Measurements from ENCODE around the gene CMTM2.
"Not testable (repeated sequence)": the region's sequence is repeated elsewhere in the genome, so short reads cannot be mapped to it uniquely, and the experiment has no call there.

Gene CMTM2

DNA sequence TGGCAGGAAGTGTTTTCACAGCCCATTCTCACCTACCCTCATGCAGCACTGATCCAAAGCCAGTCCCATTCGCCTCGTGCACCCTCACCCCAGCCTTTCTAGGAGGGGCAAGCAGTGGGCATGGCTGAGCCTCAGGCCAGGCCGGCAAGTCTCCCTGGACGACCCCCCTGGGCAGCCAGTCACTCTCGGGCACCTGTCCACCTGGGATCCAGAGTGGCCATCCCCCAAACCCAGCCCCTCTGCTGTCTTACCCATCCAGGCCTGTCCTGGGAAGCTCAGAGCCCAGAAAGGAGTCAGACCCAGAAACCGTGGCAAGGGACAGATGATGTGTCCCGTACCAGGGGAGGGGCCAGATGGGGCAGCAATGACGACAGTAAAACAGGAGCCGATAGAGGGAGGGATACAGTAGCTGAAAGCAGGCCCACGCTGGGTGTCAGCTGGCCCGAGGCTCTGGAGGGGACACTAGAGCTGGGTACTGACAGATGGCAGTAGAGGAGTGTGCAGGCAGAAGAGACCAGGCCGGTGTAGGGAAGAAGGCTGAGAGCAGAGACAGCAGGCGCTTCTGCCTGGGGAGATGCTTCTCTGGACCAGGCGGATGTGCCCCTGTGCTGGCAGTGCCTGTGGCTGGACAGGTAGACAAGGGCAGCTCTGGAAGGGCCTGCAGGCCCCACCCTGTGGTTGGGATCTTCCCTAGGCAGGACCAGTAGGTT lies 31.0 kb downstream of the CMTM2 start:
- DNase-seq: no peak

DNA sequence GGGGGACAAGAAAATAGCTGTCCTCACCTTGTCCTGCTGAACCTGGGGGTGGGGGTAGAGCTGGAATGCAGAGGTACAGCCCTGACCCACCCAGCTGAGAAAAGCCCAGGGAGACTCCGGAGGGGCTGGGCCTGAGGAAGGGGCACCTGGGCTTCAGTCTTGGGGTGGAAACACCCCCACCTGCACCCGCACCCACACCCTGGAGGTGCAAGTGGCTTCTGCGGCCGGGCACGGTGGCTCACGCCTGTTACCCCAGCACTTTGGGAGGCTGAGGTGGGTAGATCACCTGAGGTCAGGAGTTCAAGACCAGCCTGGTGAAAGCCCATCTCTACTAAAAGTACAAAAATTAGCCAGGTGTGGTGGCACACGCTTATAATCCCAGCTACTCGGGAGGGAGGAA lies 32.6 kb downstream of the CMTM2 start:
- not testable (repeated sequence) for DNase-seq

DNA sequence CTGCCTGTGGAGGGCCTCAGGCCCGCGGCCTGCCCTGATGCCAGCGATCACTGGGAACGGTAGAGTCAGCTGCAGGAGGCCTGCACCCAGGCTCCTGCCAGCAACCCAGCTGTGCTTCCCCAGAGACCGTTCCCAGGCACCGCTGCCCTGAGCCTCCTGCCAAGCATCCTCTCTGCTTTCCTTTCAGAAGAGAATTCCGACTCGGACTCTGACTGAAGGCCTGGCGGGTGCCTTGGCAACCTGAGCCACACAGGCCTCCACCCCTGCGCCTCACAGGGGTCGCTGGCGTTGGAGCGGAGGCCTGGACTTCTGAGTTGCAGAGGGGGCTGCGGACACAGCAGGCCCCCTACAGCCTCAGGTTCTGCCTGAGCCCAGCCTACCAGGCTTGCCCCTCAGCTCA lies 33.2 kb downstream of the CMTM2 start:
- no peak for DNase-seq

DNA sequence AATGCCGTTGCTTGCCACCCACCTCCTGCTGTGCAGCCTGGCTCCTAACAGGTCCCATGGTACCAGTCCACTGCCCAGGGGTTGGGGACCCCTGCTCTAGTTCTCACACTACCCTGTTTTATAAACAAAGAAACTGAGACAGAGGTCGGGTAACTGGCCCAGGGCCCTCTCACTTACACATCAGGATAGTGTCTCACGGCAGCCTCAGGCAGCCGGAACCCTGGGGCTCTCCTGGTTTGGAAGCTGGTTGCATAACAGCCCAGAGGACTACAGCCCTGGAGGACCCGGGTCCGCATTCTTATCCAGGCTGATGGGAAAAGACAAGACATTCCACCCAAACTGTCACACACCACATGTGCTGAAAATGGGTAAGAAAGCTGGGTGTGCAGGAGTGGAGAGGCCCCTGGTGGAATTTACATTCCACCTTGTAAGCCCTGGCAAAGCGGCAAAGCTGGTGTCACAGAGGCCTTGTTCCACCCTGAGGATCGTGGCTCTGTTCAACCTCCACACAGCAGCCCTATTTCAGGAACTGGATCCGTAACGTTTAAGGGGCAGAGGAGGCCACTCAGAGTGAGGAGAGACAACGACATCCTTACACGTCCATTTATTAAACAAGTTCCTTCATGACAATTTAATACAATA lies 35.0 kb downstream of the CMTM2 start:
- DNase-seq: no peak

DNA sequence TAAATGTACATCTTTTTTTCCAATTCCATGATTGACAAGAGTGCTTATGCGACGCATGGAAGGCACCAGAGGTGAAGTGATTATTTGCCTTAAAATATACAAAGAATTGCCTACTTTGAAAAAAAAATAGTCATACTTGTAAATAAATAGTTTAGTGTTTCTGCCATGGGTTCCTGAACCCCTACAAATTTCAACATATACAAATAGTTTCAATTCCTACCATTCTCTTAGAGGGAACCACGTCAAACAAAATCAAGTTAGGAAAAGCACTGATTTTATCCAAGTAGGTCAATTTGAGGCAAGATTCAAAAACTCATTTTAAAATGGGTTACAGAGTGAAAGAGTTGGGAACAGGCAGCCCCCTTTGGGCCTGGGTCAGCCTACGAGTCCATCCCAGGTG lies 36.9 kb downstream of the CMTM2 start:
- DNase-seq: no peak

DNA sequence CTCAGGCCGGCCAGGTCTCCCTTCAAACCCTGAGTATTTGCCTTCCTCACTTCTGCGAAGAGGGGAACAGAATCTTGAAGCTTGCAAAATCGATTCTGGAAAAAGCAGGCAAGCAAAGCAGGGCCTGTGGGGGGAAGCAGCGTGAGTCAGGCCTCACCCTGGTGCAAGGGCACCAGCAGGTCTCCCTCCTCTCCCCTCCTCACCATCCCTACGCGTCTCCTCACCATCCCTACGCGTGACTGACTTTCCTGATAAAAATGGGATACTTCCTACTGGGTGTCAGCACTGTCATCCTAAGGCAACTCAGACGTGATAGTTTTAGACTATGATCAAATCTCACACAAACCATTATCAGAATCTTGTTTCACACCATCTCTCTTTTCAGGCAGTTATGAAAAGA lies 37.3 kb downstream of the CMTM2 start:
- no peak for DNase-seq

DNA sequence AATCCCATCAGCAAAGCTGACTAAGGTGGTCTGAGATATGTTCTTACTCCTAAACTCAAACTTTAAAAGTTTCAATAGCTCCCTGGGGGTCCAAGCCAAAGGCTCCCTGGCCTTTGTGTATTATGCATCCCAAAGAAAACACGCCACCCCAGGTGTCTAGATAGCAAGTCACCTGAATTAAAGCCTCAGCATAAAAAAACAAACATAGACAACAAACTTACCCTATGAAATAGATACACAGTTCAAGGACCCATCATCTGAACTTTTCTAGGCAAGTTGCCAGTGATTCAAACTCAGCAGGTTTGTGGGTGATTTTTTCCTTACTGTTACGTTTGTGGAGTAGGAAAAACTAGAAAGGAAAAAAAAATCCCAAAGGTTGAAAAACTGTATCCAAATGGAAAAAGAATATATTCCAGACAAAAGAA lies 37.8 kb downstream of the CMTM2 start:
- DNase-seq: no peak

DNA sequence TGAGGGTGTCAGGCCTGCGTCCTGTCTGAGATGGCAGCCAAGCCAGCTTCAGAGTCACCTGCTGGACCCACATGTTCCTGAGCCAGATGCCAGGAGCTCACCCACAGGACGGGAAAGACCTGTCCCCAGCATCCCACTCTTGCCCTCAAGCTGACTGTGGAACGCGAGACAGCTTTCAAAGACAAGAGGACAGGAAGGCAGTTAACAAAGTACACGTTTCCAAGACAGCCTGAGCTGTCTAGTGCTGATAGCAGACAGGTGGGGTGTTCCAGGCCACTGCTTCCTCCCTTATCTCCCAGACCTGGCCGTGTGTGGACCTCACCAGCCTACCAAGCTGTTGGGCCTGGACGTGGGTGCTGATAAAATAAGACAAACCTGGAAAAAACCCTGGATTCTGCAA lies 38.5 kb downstream of the CMTM2 start:
- DNase-seq: no peak

DNA sequence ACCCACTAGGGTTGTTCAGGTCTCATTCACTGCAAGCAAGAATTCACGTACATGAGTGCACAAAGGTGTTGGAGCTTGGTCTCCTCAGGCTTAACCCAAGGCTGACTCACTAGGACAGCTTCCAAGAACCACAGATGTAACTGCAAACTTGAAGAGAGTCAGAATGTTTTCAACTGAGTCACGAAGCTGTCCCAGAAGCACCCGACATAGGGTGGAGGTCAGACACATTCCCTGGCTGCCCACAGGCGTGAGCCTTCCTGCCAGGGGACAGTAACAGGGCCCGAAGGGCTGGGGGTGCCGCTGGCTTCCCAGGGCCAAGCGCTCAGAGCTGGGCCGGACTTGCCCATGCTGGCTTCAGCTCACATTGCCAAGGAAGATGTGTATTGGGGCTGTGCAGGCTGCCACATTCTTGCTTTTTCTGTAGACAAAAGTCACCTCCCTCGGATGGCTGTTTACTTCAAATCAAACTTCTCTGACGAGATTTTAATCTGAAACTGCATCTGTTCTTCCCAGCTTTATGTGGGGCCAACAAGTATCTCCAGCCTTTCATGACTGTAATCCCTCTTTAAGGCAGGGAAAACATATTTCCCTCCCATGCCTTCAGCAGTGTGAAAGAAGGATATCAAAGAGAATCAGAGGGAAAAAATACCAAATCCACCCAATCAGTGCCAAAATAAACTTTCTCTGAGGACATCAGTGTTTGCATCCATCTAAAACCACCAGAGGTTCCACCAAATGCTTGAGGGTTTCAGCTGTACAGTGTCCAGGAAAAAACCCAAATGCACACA lies 39.5 kb downstream of the CMTM2 start:
- DNase-seq: no peak

DNA sequence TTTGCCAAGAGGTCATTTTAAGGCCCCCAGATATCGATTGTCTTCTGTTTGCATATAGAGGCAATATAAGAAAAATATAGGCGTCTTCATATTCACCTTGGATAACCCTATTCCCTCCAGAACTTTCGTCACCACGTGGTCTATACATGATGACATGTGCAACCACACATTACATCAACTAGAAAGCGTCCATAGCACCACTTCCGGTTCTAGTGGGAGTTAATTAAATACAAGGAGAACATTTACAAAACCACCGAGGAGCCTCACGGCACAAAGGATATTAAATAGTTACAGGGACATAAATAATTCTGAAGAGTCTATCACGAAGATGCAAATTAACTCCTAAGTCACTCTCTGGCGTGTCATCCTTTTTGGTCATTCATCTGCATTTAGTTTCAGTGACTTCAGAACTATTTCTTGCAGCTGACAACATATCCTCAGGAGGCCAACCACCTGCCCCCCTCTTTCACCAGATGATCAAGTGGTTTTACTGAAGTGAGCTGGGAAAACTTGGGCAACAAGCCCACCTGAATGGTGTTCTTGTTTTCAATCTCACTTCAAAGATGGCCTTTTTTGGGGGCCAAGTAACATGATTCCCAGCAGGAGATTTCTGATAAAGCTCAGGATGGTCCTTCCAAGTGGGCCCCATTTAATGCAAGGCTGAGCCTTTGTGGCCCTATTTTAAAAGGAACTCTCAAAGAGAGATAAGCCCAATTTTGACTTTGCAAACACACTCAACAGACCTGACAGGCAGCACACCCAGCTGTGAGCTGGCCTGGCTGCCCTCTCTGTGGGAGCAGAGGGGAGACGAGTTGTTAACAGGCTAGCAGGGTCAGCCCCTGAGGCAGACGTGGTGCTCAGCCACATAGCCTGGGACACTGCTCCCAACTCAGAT lies 40.5 kb downstream of the CMTM2 start:
- DNase-seq: no peak

DNA sequence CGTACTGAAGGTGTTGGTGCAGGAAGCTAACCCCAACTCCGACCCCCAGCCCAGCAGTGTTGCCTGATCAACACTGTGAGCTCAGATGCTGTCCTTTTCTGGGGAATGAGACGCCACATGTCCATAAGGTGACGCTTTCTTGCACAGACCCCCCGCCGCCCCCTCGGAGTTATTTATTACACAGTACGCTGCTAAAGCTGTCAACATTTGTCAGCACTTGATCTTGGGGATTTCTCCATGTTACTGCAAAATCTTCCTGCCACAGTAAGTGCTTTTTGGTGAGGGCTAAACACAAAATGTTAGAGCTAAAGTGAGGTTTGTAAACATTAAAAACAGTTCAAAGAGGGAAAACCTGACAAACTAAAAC lies 41.1 kb downstream of the CMTM2 start:
- DNase-seq: no peak

DNA sequence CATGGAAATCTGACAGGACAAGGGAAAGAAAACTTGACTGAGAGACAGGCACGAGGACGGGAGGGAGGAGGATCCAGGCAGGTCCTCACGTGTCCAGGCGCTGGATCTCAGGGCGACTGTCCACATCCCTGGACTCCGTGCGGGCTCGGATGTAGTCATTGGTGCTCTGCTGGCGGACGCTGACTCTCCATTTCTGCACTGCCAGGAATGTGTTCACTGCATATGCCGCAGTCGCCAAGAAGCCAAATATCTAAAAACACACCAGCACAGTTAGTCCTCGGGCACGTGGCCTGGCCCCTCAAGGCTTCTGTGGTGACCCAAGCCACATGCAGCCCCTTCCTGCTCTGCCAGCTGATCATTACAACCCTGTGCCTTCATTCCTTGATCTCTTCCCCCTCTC lies 42.7 kb downstream of the CMTM2 start:
- DNase-seq: no peak

DNA sequence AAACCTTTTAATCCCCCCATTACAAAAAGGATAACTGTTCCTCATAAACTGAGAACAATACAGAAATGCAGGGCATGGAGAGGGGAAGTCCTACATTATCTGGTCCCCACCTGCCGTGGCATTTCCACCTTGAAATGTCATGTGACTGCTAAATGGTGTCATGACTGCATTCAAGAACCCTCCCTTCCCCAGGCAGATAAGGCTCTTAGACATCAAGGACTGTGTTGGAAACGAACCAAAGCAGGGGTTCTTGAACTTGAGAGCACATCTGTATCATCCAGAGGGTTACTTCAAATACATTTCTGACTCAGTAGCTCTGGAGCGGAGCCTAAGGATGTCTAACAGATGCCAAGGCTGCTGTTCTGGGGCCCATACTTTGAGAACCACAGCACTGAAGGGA lies 43.6 kb downstream of the CMTM2 start:
- DNase-seq: no peak

DNA sequence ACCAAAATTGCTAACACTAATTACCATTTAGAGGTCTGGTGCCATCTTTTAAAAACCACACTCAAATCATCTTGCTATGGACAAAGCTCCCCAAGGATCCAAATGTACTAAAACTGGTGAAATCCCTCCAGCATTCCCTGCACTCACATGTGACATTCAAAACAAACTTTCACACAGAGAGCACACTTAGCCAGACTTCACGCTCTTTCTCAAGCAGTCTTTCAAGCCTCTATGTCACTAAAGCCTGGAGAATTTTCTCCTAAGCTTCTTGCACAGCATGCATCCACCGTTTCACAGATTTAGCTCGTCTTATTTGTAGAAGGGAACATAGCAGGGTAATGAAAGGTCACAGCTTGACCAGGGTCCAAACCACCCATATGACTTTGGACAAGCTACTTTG lies 44.5 kb downstream of the CMTM2 start:
- no peak for DNase-seq

DNA sequence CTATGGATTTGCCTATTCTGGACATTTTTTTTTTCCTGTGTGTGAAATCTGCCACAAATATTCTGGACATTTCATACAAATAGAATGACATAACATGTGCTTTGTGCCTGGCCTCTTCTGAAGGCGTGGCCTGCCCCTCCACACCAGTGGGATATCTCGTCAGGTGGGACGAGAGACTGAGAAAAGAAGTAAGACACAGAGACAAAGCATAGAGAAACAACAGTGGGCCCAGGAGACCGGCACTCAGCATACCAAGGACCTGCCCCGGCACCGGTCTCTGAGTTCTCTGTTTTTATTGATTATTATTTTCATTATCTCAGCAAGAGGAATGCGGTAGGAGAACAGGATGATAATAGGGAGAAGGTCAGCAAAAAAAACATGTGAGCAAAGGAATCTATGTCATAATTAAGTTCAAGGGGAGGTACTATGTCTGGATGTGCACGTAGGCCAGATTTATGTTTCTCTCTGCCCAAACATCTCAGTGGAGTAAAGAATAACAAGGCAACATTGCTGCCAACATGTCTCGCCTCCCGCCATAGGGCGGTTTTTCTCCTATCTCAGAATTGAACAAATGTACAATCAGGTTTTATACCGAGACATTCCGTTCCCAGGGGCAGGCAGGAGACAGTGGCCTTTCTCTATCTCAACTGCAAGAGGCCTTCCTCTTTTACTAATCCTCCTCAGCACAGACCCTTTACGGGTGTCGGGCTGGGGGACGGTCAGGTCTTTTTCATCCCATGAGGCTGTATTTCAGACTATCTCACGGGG lies 48.5 kb downstream of the CMTM2 start:
- not testable (repeated sequence) for DNase-seq

DNA sequence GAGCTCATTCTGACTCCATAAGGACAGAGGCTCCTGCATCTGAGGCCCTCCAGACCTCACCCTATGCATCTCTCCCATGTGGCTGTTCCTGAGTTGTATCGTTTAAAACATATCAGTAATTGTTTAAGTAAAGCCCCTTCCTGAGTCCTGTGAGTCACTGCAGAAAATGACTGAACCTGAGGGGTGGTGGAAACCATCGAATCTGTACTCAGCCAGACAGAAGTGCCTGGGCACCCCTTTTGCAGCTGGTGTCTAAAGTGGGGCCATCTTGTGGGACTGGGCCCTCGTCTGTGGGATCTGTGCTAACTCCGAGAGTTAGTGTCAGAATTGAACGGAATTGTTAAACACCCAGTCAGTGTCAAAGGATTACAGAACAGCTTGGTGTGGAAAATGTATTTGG lies 50.6 kb downstream of the CMTM2 start:
- no peak for DNase-seq

DNA sequence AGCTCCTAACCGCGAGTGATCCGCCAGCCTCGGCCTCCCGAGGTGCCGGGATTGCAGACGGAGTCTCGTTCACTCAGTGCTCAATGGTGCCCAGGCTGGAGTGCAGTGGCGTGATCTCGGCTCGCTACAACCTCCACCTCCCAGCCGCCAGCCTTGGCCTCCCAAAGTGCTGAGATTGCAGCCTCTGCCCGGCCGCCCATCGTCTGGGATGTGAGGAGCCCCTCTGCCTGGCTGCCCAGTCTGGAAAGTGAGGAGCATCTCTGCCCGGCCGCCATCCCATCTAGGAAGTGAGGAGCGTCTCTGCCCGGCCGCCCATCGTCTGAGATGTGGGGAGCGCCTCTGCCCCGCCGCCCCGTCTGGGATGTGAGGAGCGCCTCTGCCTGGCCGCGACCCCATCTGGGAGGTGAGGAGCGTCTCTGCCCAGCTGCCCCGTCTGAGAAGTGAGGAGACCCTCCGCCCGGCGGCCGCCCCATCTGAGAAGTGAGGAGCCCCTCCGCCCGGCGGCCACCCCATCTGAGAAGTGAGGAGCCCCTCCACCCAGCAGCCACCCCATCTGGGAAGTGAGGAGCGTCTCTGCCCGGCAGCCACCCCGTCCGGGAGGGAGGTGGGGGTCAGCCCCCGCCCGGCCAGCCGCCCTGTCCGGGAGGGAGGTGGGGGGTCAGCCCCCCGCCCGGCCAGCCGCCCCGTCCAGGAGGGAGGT lies 51.4 kb downstream of the CMTM2 start:
- DNase-seq: not testable (repeated sequence)

DNA sequence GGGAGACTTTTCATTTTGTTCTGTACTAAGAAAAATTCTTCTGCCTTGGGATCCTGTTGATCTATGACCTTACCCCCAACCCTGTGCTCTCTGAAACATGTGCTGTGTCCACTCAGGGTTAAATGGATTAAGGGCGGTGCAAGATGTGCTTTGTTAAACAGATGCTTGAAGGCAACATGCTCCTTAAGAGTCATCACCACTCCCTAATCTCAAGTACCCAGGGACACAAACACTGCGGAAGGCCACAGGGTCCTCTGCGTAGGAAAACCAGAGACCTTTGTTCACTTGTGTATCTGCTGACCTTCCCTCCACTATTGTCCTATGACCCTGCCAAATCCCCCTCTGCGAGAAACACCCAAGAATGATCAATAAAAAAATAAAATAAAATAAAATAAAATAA lies 52.3 kb downstream of the CMTM2 start:
- not testable (repeated sequence) for DNase-seq

DNA sequence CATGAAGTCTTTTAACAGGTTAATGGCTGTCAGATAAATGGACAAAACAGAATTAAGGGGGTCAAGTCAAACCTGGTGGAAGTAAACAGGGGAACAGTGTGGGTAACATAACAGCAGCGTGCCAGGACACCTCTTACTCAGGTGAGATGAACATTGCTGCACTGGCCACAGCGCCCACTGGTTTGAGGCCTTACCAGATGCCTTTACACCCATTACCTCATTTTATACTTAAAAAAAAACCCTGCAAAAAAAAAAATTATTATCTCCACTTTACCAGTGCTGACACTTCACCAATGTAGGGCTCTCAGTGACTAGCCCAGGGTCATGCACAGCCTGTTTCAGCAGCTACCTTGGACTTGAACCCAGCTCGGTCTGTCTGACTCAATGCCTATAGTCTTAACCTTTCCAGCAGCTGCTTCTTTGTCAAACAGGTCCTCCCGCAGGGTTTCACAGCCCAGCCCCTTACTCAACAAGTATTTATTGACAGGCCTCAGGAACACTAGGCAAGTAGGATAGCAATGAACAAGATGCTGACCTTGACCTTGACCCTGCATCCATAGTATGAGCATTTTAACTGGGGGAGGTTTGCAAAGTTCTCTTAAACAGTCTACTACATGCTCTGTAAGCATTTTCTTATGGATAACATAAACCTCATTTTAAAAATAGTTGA lies 55.4 kb downstream of the CMTM2 start:
- DNase-seq: no peak

DNA sequence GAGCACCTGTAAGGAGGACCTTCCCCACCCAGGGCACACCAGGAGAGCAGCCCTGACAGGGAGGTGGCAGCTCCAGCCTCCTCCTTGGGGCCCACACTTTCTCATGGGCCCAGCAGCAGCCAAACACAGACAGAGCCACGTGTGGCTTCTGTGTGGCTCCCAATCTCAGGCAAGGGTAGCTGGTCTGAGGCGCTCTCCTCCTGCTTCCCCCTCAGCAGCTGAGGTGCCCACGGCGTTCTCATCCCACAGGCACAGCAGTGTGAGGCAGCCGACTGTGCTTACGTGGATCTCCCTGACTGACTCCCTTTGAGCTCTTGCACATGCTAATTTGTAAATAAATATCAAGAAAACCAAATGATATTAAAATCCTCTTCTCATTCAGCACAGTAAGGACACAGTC lies 56.1 kb downstream of the CMTM2 start:
- DNase-seq: no peak

DNA sequence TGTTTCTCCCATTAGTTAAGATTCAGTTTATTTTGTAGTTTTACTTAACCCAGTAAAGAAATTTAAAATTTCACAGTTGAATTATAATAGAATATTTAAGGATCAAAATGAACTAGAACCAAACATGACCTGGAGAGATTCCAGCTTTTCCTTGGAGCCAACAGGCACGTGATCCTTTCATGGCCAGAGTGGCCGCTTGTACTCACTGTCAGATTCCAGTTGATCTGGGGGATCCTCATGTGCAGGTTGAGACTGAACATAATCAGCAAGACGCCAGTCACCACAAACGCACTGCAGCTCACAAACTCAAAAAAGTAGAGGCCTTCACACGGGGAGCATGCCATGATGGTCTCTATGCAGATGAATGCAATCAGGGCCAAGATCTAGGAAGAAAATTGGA lies 56.9 kb downstream of the CMTM2 start:
- no peak for DNase-seq

Data from NCI-H1930 (cell line).